ENCODE measurements around the gene AGGF1.

- TF ChIP-seq CTCF (IDR thresholded peaks at IDR 0.05; ENCODE audit: low read depth, low read length) (no peak), EZH2phosphoT487 (IDR thresholded peaks at IDR 0.05; ENCODE audit: low read depth) (no peak)
Observed at GRCh38 chr5:77087484-77088261, 57.5 kb downstream of the AGGF1 start.
